ENCODE data around the gene RUSC2.
"Not testable (repeated sequence)": the region's sequence is repeated elsewhere in the genome, so short reads cannot be mapped to it uniquely, and the experiment has no call there.

Gene RUSC2

DNA sequence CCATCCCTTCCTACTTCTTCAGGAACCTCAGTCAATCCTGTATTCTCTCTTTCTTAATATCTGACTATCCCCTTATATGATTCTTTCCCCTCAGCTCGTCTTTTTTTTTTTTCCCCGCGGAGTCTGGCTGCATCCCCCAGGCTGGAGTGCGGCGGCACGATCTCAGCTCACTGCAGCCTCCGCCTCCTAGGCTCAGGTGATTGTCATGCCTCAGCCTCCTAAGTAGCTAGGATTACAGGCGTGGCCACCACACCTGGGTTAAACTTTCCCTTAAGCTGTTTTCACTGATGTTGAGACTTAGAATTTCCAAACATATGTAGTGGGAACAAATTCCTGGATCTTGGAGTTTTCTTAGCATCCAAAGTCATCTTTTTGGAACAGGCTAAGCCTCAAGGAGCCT lies 13.3 kb upstream of the RUSC2 start:
- Histone ChIP-seq H3K79me1 (ENCODE audit: low read length) (no peaks in the 10 kb centered on the region), H3K4ac (ENCODE audit: low read depth, low read length) (no peak overlapping the region), H2AK5ac (ENCODE audit: low read length) (no peak overlapping the region), H3K4me1 (ENCODE audit: control insufficient read depth in 1 of 2, insufficient read depth in 2 of 2, low read length in 2 of 2) (no peaks in the 10 kb centered on the region), H4K91ac (ENCODE audit: low read depth, low read length) (no peak overlapping the region), H3K23ac (ENCODE audit: low read length) (no peak overlapping the region), H3K4me3 (ENCODE audit: low read depth, low read length) (no peak overlapping the region), H3K27me3 (ENCODE audit: insufficient read depth, low read length) (no peaks in the 10 kb centered on the region), H3K9me3 (ENCODE audit: insufficient read depth, low read depth, low read length) (no peaks in the 10 kb centered on the region), H3K14ac (ENCODE audit: low read length) (no peak overlapping the region), H2BK120ac (ENCODE audit: insufficient read depth, low read length, poor library complexity) (no peak overlapping the region), H3K36me3 (ENCODE audit: control insufficient read depth in 1 of 2, insufficient read depth in 2 of 2, low read length in 2 of 2) (no peaks in the 10 kb centered on the region), H2AFZ (ENCODE audit: insufficient read depth, low read length, poor library complexity) (no peak overlapping the region), H3K27ac (ENCODE audit: low read depth, low read length) (no peak overlapping the region), H4K12ac (ENCODE audit: low read depth, low read length) (no peak overlapping the region), H3K79me2 (ENCODE audit: control insufficient read depth, insufficient read depth, low read length, poor library complexity) (no peaks in the 10 kb centered on the region), H3K4me2 (ENCODE audit: low read length) (no peak overlapping the region), H3K18ac (ENCODE audit: low read length) (no peak overlapping the region), H4K8ac (ENCODE audit: low read depth, low read length) (no peak overlapping the region), H2BK5ac (ENCODE audit: low read depth, low read length, poor library complexity) (no peak overlapping the region), H2BK12ac (ENCODE audit: low read length) (no peak overlapping the region), H3K9ac (ENCODE audit: low read length) (no peak overlapping the region)
- no CpG with 5 or more reads among the region's 8 CpGs for WGBS (ENCODE audit: extremely low coverage, insufficient coverage, insufficient read length)
- no peak for DNase-seq

GRCh38 chr9:35477211-35477855 lies 12.6 kb upstream of the RUSC2 start:
- no CpG with 5 or more reads among the region's 5 CpGs for WGBS (ENCODE audit: extremely low coverage, insufficient coverage, insufficient read length)

GRCh38 chr9:35478871-35479270 lies 11.0 kb upstream of the RUSC2 start:
- no peak overlapping the region for H4K12ac ChIP-seq (ENCODE audit: low read depth, low read length)
- no peak overlapping the region for H3K18ac ChIP-seq (ENCODE audit: low read length)
- no peaks in the 10 kb centered on the region for H3K79me2 ChIP-seq (ENCODE audit: control insufficient read depth, insufficient read depth, low read length, poor library complexity)
- H2BK120ac ChIP-seq (ENCODE audit: insufficient read depth, low read length, poor library complexity) = no peak overlapping the region
- H3K27ac ChIP-seq (ENCODE audit: low read depth, low read length) = no peak overlapping the region
- WGBS (ENCODE audit: extremely low coverage, insufficient coverage, insufficient read length) = no CpG with 5 or more reads among the region's 1 CpG
- H3K36me3 ChIP-seq (ENCODE audit: control insufficient read depth in 1 of 2, insufficient read depth in 2 of 2, low read length in 2 of 2) = no peaks in the 10 kb centered on the region
- no peak overlapping the region for H3K9ac ChIP-seq (ENCODE audit: low read length)
- H3K4me2 ChIP-seq (ENCODE audit: low read length) = no peak overlapping the region
- H3K27me3 ChIP-seq (ENCODE audit: insufficient read depth, low read length) = no peaks in the 10 kb centered on the region
- H4K8ac ChIP-seq (ENCODE audit: low read depth, low read length) = no peak overlapping the region
- DNase-seq = no peak
- H2BK12ac ChIP-seq (ENCODE audit: low read length) = no peak overlapping the region
- H3K79me1 ChIP-seq (ENCODE audit: low read length) = no peaks in the 10 kb centered on the region
- H4K91ac ChIP-seq (ENCODE audit: low read depth, low read length) = no peak overlapping the region
- H3K4me1 ChIP-seq (ENCODE audit: control insufficient read depth in 1 of 2, insufficient read depth in 2 of 2, low read length in 2 of 2) = no peaks in the 10 kb centered on the region
- no peaks in the 10 kb centered on the region for H3K9me3 ChIP-seq (ENCODE audit: insufficient read depth, low read depth, low read length)
- no peak overlapping the region for H3K14ac ChIP-seq (ENCODE audit: low read length)
- no peak overlapping the region for H3K23ac ChIP-seq (ENCODE audit: low read length)
- no peak overlapping the region for H2AFZ ChIP-seq (ENCODE audit: insufficient read depth, low read length, poor library complexity)
- no peak overlapping the region for H3K4me3 ChIP-seq (ENCODE audit: low read depth, low read length)
- H2BK5ac ChIP-seq (ENCODE audit: low read depth, low read length, poor library complexity) = no peak overlapping the region
- H2AK5ac ChIP-seq (ENCODE audit: low read length) = no peak overlapping the region
- no peak overlapping the region for H3K4ac ChIP-seq (ENCODE audit: low read depth, low read length)

More at GRCh38 chr9:35477211-35477855, 12.6 kb upstream of the RUSC2 start:
- H3K27me3 ChIP-seq (ENCODE audit: insufficient read depth, low read length); H4K12ac ChIP-seq (ENCODE audit: low read depth, low read length); H2AFZ ChIP-seq (ENCODE audit: insufficient read depth, low read length, poor library complexity); H3K4me1 ChIP-seq (ENCODE audit: control insufficient read depth in 1 of 2, insufficient read depth in 2 of 2, low read length in 2 of 2); H2BK120ac ChIP-seq (ENCODE audit: insufficient read depth, low read length, poor library complexity); H3K23ac ChIP-seq (ENCODE audit: low read length); H3K4ac ChIP-seq (ENCODE audit: low read depth, low read length); H2BK5ac ChIP-seq (ENCODE audit: low read depth, low read length, poor library complexity); H4K8ac ChIP-seq (ENCODE audit: low read depth, low read length); H3K18ac ChIP-seq (ENCODE audit: low read length); H3K79me1 ChIP-seq (ENCODE audit: low read length); H3K4me3 ChIP-seq (ENCODE audit: low read depth, low read length); H3K9me3 ChIP-seq (ENCODE audit: insufficient read depth, low read depth, low read length); H3K14ac ChIP-seq (ENCODE audit: low read length); H3K27ac ChIP-seq (ENCODE audit: low read depth, low read length); H3K9ac ChIP-seq (ENCODE audit: low read length); H3K4me2 ChIP-seq (ENCODE audit: low read length); H3K79me2 ChIP-seq (ENCODE audit: control insufficient read depth, insufficient read depth, low read length, poor library complexity); H3K36me3 ChIP-seq (ENCODE audit: control insufficient read depth in 1 of 2, insufficient read depth in 2 of 2, low read length in 2 of 2); H2AK5ac ChIP-seq (ENCODE audit: low read length); H4K91ac ChIP-seq (ENCODE audit: low read depth, low read length); H2BK12ac ChIP-seq (ENCODE audit: low read length): not testable (repeated sequence)
- peak; percentile 45 to 81 for DNase-seq

- H2BK5ac ChIP-seq (ENCODE audit: low read depth, low read length, poor library complexity) = no peak overlapping the region
- H3K79me1 ChIP-seq (ENCODE audit: low read length) = no peaks in the 10 kb centered on the region
- H3K4me3 ChIP-seq (ENCODE audit: low read depth, low read length) = no peak overlapping the region
- no peak overlapping the region for H3K23ac ChIP-seq (ENCODE audit: low read length)
- no peak overlapping the region for H2BK12ac ChIP-seq (ENCODE audit: low read length)
- no peak overlapping the region for H4K12ac ChIP-seq (ENCODE audit: low read depth, low read length)
- no peaks in the 10 kb centered on the region for H3K36me3 ChIP-seq (ENCODE audit: control insufficient read depth in 1 of 2, insufficient read depth in 2 of 2, low read length in 2 of 2)
- DNase-seq = peak; percentile 33 to 71
- no peak overlapping the region for H3K18ac ChIP-seq (ENCODE audit: low read length)
- H3K4me1 ChIP-seq (ENCODE audit: control insufficient read depth in 1 of 2, insufficient read depth in 2 of 2, low read length in 2 of 2) = no peaks in the 10 kb centered on the region
- H2AFZ ChIP-seq (ENCODE audit: insufficient read depth, low read length, poor library complexity) = no peak overlapping the region
- no peak overlapping the region for H3K4ac ChIP-seq (ENCODE audit: low read depth, low read length)
- no peaks in the 10 kb centered on the region for H3K9me3 ChIP-seq (ENCODE audit: insufficient read depth, low read depth, low read length)
- no peak overlapping the region for H4K8ac ChIP-seq (ENCODE audit: low read depth, low read length)
- no CpG with 5 or more reads among the region's 4 CpGs for WGBS (ENCODE audit: extremely low coverage, insufficient coverage, insufficient read length)
- H3K9ac ChIP-seq (ENCODE audit: low read length) = no peak overlapping the region
- H2AK5ac ChIP-seq (ENCODE audit: low read length) = no peak overlapping the region
- no peak overlapping the region for H3K14ac ChIP-seq (ENCODE audit: low read length)
- no peak overlapping the region for H3K4me2 ChIP-seq (ENCODE audit: low read length)
- no peak overlapping the region for H4K91ac ChIP-seq (ENCODE audit: low read depth, low read length)
- H3K27me3 ChIP-seq (ENCODE audit: insufficient read depth, low read length) = no peaks in the 10 kb centered on the region
- no peak overlapping the region for H3K27ac ChIP-seq (ENCODE audit: low read depth, low read length)
- no peak overlapping the region for H2BK120ac ChIP-seq (ENCODE audit: insufficient read depth, low read length, poor library complexity)
- no peaks in the 10 kb centered on the region for H3K79me2 ChIP-seq (ENCODE audit: control insufficient read depth, insufficient read depth, low read length, poor library complexity)
Observed at GRCh38 chr9:35481347-35481975, 8.4 kb upstream of the RUSC2 start.

Measured in trophoblast cell (in vitro differentiated cells and primary cell).